ENCODE results near the gene MARVELD3. TPM values are rescaled to one million over a fixed set of nuclear protein-coding genes. Genes with fewer than 3 reads are reported as not detected.

MARVELD3 gene
- total and polyA plus RNA-seq, 2 of the 8 experiments (the other 6 are each of a cell fraction or from before 2014, with no cell fraction given), result 18.0 to 34.8 TPM

GRCh38 chr16:71666264-71666663, 40.3 kb downstream of the MARVELD3 start (continued):
- TF ChIP-seq TEAD4 (IDR thresholded peaks at IDR 0.05; ENCODE audit: low read depth, low read length) (no peak), JUN (IDR thresholded peaks at IDR 0.05; ENCODE audit: low read depth, low read length) (no peak)

Measured in H1 (cell line).